B cell (primary cell): ENCODE data around the gene SYCE3. TPM values are rescaled to one million over a fixed set of nuclear protein-coding genes. Genes with fewer than 3 reads are reported as not detected.

Experiments
- ATAC-seq: fragments of 200-7000 bp; cut with Tn5 transposase; one replicate; pipeline ENCODE4 v1.10.0; 2021; ENCODE audit warnings: low read depth, mild to moderate bottlenecking, moderate number of reproducible peaks, moderate library complexity
- CTCF ChIA-PET: fragments of 350-600 bp; sonication (Branson Sonifier 250); formaldehyde crosslinking; loops from one replicate; lab custom pipeline; 2021; ENCODE audit warnings: antibody characterized with exemption, inconsistent platforms; lab: Charles Lee
- POLR2A ChIA-PET: fragments of 350-600 bp; sonication (Branson Sonifier 250); formaldehyde crosslinking; loops from one replicate; lab custom pipeline; 2021; ENCODE audit warnings: antibody characterized with exemption; lab: Charles Lee
- DNase-seq: peaks from one replicate; pipeline ENCODE4 v3.0.0; 2013
- H2AFZ ChIP-seq: 2 replicates; pipeline ENCODE4 v1.6.1; 2012; ENCODE audit warnings: mild to moderate bottlenecking, low read depth, low read length; ENCODE audit not compliant: insufficient read depth, poor library complexity, severe bottlenecking
- H3K27ac ChIP-seq, 2 donors: 1 replicate in 1 of 2; 2 replicates in 1 of 2; pipeline ENCODE4 v1.5.1; 2012 to 2013; ENCODE audit warnings: low read length in 2 of 2, mild to moderate bottlenecking in 2 of 2, moderate library complexity in 1 of 2
- H3K27me3 ChIP-seq, 4 experiments: fragments of 200-600 bp in 1 of 4; sonication (generic) in 1 of 4; replicated peaks in 1 of 4; 1 replicate in 2 of 4; 2 replicates in 2 of 4; pipeline versions ENCODE4 v1.6.1 to v1.7.0; 2013 to 2016; ENCODE audit warnings: low read length in 3 of 4, mild to moderate bottlenecking in 2 of 4, mixed read lengths in 1 of 4, moderate library complexity in 1 of 4; ENCODE audit not compliant: insufficient read depth in 4 of 4, control insufficient read depth in 3 of 4; ENCODE audit errors: control extremely low read depth in 1 of 4
- H3K36me3 ChIP-seq, 2 experiments: replicated peaks in 1 of 2; 1 replicate in 1 of 2; 2 replicates in 1 of 2; pipeline versions ENCODE4 v1.6.1 to v1.7.1; 2013; ENCODE audit warnings: low read length in 1 of 2; ENCODE audit not compliant: insufficient read depth in 2 of 2, control insufficient read depth in 1 of 2; ENCODE audit errors: control extremely low read depth in 1 of 2, extremely low read depth in 1 of 2
- H3K4me1 ChIP-seq, 2 donors: fragments of 200-600 bp in 1 of 2; sonication (generic) in 1 of 2; 1 replicate in 1 of 2; 2 replicates in 1 of 2; pipeline versions ENCODE4 v1.5.1 to v1.6.1; 2013 to 2017; ENCODE audit warnings: low read length in 2 of 2; ENCODE audit not compliant: control insufficient read depth in 2 of 2, insufficient read depth in 2 of 2
- H3K4me2 ChIP-seq: replicated peaks from 2 replicates; pipeline ENCODE3; 2012; ENCODE audit warnings: mild to moderate bottlenecking, low read depth, low read length; ENCODE audit not compliant: poor library complexity, severe bottlenecking
- H3K4me3 ChIP-seq, 5 experiments: fragments of 200-600 bp in 1 of 5; sonication (generic) in 1 of 5; 1 replicate in 3 of 5; 2 replicates in 2 of 5; pipeline versions ENCODE4 v1.5.1 to v1.7.0; 2011 to 2016; ENCODE audit warnings: low read length in 4 of 5, mild to moderate bottlenecking in 4 of 5, low read depth in 2 of 5, control low read depth in 1 of 5, moderate library complexity in 1 of 5; ENCODE audit not compliant: insufficient read depth in 1 of 5; ENCODE audit errors: control extremely low read depth in 1 of 5, extremely low read depth in 1 of 5
- H3K79me2 ChIP-seq: fragments of 200-600 bp; sonication (generic); one replicate; pipeline ENCODE4 v1.6.0; 2016; ENCODE audit warnings: low read length; ENCODE audit not compliant: control insufficient read depth, insufficient read depth
- H3K9ac ChIP-seq: fragments of 200-600 bp; sonication (generic); 2 replicates; pipeline ENCODE4 v1.6.1; 2017; ENCODE audit warnings: mild to moderate bottlenecking, low read length, moderate library complexity
- H3K9me3 ChIP-seq, 3 donors: one replicate each; pipeline versions ENCODE4 v1.6.1 to v1.7.1; 2013; ENCODE audit warnings: low read length in 2 of 3; ENCODE audit not compliant: control insufficient read depth in 2 of 3, insufficient read depth in 1 of 3; ENCODE audit errors: control extremely low read depth in 1 of 3
- H4K20me1 ChIP-seq: 2 replicates; pipeline ENCODE4 v1.6.0; 2012; ENCODE audit warnings: mild to moderate bottlenecking, low read length; ENCODE audit not compliant: insufficient read depth, control insufficient read depth, poor library complexity, severe bottlenecking
- H3K27ac Mint-ChIP-seq: one replicate; pipeline ENCODE4 v1.8.0; 2021; ENCODE audit warnings: mixed read lengths
- H3K27me3 Mint-ChIP-seq: one replicate; pipeline ENCODE4 v1.8.0; 2021; ENCODE audit warnings: mixed read lengths
- H3K4me1 Mint-ChIP-seq: one replicate; pipeline ENCODE4 v1.8.0; 2021; ENCODE audit warnings: mixed read lengths
- H3K4me3 Mint-ChIP-seq: one replicate; pipeline ENCODE4 v1.8.0; 2021; ENCODE audit warnings: mixed read lengths
- H3K9me3 Mint-ChIP-seq: one replicate; pipeline ENCODE4 v1.8.0; 2022; ENCODE audit warnings: mixed read lengths; ENCODE audit not compliant: insufficient read depth
- EZH2 ChIP-seq: IDR thresholded peaks from 2 replicates; pipeline ENCODE4 v1.6.1; 2012; ENCODE audit warnings: borderline replicate concordance, low read depth, mild to moderate bottlenecking, moderate library complexity, low read length; ENCODE audit not compliant: insufficient read depth, poor library complexity, severe bottlenecking
- WGBS: methylation state at CpG from one replicate; pipeline ENCODE4 v1.1.5; 2013; ENCODE audit warnings: missing lambda C conversion rate; ENCODE audit not compliant: insufficient coverage; 5-methylcytosine and 5-hydroxymethylcytosine counted together
- intact Hi-C: fragments of 100-400 bp; cut with micrococcal nuclease; formaldehyde crosslinking; loops from one replicate; pipeline ENCODE4 v1.10.0; 2022
- polyA plus RNA-seq: library from polyadenylated mRNA; depleted of rRNA; stranded (reverse); fragments of >200 nt; gene quantifications from 2 replicates; pipeline ENCODE4 v1.2.3, GENCODE V29; 2012
- total RNA-seq, 2 donors: library from RNA; stranded (reverse); fragments of 120-200 nt in 1 of 2; gene quantifications; 1 replicate in 1 of 2; 2 replicates in 1 of 2; pipeline versions ENCODE4 v1.2.3 to v1.2.4, GENCODE V29; 2013 to 2022
- TF ChIP-seq, protein P1 (sequence below): fragments of 200-600 bp; IDR thresholded peaks from one replicate; pipeline ENCODE4 v1.8.0; 2022; ENCODE audit warnings: antibody characterized with exemption, mild to moderate bottlenecking

SYCE3 gene
- total and polyA plus RNA-seq, 2 donors (not counting 1 experiment from before 2014, with no cell fraction given) = not detected

DNA sequence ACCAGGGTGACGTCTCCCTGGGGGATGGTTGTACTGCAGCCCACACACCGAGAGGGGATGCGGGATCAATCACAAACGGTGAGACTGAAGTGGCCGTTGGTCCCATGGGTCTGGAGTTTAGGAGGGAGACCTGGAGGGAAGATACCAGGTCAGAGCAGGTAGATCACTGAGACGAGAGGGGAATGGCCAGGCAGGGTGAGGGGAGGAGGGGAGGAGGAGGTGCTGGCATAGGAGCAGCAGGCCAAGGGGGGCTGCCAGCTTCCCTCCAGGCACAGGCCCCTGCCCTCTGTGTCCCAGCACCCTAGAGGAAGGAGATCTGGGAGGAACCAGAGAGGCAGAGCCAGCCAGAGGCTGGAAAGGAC lies 44.9 kb upstream of the SYCE3 start:
- Histone ChIP-seq H3K79me2 (no peaks in the 10 kb centered on the region), H3K4me2 (no peak overlapping the region), H3K9ac (no peak overlapping the region), H3K4me3 (no peak overlapping the region), H3K27me3 (peaks cover 0 to 49% (median 9%) of the 10 kb centered on the region in 4 experiments), H3K27ac (no peak overlapping the region), H3K9me3 (peaks cover 0 to 2% (median 0%) of the 10 kb centered on the region in 3 donors), H4K20me1 (no peaks in the 10 kb centered on the region), H3K4me1 (no peaks in the 10 kb centered on the region), H3K36me3 (no peaks in the 10 kb centered on the region), H2AFZ (no peak overlapping the region)
- Mint-ChIP-seq H3K4me3 (no peak overlapping the region), H3K27ac (no peak overlapping the region), H3K9me3 (no peaks in the 10 kb centered on the region), H3K4me1 (peaks cover 1% of the 10 kb centered on the region), H3K27me3 (peaks cover 45% of the 10 kb centered on the region)
- TF ChIP-seq EZH2 = no peak
- TF ChIP-seq, protein P1, sequence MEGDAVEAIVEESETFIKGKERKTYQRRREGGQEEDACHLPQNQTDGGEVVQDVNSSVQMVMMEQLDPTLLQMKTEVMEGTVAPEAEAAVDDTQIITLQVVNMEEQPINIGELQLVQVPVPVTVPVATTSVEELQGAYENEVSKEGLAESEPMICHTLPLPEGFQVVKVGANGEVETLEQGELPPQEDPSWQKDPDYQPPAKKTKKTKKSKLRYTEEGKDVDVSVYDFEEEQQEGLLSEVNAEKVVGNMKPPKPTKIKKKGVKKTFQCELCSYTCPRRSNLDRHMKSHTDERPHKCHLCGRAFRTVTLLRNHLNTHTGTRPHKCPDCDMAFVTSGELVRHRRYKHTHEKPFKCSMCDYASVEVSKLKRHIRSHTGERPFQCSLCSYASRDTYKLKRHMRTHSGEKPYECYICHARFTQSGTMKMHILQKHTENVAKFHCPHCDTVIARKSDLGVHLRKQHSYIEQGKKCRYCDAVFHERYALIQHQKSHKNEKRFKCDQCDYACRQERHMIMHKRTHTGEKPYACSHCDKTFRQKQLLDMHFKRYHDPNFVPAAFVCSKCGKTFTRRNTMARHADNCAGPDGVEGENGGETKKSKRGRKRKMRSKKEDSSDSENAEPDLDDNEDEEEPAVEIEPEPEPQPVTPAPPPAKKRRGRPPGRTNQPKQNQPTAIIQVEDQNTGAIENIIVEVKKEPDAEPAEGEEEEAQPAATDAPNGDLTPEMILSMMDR = no peak
- ChIA-PET CTCF (no interaction called here), POLR2A (no interaction called here)
- WGBS = 72% methylated on average over 6 of the region's 6 CpGs
- intact Hi-C loops = no loop called here
- DNase-seq = no peak
- ATAC-seq = no peak

DNA sequence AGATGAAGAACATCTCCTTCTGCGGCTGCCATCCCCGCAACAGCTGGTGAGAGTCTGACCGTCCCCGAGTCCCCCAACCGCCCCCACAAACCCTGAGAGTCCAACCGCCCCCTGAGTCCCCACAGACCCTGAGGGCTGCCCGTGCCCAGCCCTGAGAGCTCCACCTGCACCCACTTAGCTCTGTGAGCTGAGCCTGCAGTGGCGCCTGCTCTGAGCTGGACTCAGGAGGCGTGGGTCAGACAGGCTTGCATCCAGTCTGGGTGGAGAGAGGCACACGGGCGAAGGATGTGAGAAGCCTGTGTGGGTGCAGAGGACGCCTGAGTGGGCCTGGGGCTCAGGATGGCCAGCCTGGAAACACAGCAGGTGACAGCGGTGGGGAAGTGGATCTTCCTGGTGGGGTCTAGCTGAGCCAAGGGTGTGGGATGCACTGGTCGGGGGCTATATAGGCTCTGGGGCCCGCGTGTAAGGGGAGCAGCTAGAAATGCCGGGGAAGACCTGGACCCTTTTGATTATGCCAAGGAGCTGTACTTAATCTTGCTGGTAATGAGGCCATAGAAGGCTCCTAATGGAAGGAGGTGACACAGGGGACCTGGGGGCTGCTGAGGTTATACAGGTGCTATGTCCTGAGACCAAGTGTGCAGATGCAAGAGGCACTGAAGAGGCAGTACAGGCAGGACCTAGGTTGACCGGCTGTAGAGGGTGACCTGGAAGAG lies 44.4 kb upstream of the SYCE3 start:
- peaks cover 47% of the 10 kb centered on the region for H3K27me3 Mint-ChIP-seq
- H3K27me3 ChIP-seq = peaks cover 0 to 53% (median 14%) of the 10 kb centered on the region in 4 experiments
- CTCF ChIA-PET = no interaction called here

More for the DNA sequence above, 44.4 kb upstream of the SYCE3 start:
- Histone ChIP-seq H3K4me2 (no peak overlapping the region), H3K4me3 (no peak overlapping the region), H3K27ac (no peak overlapping the region), H3K79me2 (no peaks in the 10 kb centered on the region), H4K20me1 (no peaks in the 10 kb centered on the region), H3K4me1 (peaks cover 0 to 4% of the 10 kb centered on the region in 2 donors), H3K36me3 (no peaks in the 10 kb centered on the region), H3K9ac (no peak overlapping the region), H2AFZ (no peak overlapping the region), H3K9me3 (no peaks in the 10 kb centered on the region)
- H3K4me3 Mint-ChIP-seq = no peak overlapping the region
- H3K27ac Mint-ChIP-seq = no peak overlapping the region
- intact Hi-C loops = no loop called here
- no peaks in the 10 kb centered on the region for H3K9me3 Mint-ChIP-seq
- no peak for ATAC-seq
- POLR2A ChIA-PET = no interaction called here
- TF ChIP-seq, protein P1 = no peak
- no peak for TF ChIP-seq EZH2
- peaks cover 3% of the 10 kb centered on the region for H3K4me1 Mint-ChIP-seq
- 83% methylated on average over 13 of the region's 18 CpGs for WGBS
- DNase-seq = no peak
